Activated CD8-positive, alpha-beta memory T cell treated with anti-CD3 and anti-CD28 coated beads, Interleukin-2, amount 50 U/mL, for 4 hours (primary cell): ENCODE measurements around the gene TSHZ1.

ENCODE experiments used
- DNase-seq: peaks from one replicate; pipeline ENCODE4 v3.0.0-alpha.2; 2020

The TSHZ1 gene

GRCh38 chr18:75208155-75208835 is 2.3 kb upstream of the TSHZ1 start:
- peak; percentile 50 for DNase-seq

- no peak for DNase-seq
These were observed 1.8 kb upstream of the TSHZ1 start for GRCh38 chr18:75208836-75209128.

GRCh38 chr18:75209129-75209950 is 1.3 kb upstream of the TSHZ1 start, which contains the start of gene PTGR3:
PTGR3 (minus strand) TSS chr18:75209139; CDS start chr18:75209058, 81 bp downstream.
- peak; percentile 72 for DNase-seq

DNA sequence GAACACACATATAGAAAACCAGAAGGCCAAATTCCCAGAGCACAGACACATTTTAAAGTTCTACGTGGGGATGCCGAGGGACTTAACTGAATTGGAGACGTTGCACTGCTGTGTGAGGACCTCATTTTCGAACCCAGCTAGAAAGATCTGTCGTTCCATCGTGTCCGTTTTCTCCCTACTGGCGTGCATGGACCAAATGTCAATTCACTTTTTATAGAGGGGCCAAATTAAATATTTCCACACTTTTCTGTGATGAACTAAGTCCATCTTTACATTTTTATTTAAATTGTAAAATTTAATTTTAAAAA is 692 bp upstream of the TSHZ1 start:
- DNase-seq = no peak

GRCh38 chr18:75211002-75211621 is 515 bp downstream of the TSHZ1 start:
- DNase-seq = peak; percentile 39

DNA sequence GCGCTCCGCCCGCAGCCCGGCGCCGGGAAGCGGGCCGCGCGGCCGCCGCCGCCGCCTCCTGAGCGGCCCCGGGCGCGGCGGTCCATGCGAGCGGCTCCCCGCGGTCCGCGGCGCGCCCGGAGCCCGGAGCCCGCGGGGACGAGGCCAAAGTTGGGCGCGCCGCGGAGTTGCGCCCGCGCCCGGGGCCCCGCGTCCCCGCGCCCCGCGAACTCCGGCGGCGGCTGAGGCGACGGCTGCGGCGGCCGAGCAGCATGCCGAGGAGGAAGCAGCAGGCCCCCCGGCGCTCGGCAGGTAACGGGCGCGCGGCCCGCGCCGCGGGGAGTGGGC is 992 bp downstream of the TSHZ1 start:
- DNase-seq = peak; percentile 19

GRCh38 chr18:75211953-75212750 is 1.6 kb downstream of the TSHZ1 start:
- peak; percentile 22 for DNase-seq

DNA sequence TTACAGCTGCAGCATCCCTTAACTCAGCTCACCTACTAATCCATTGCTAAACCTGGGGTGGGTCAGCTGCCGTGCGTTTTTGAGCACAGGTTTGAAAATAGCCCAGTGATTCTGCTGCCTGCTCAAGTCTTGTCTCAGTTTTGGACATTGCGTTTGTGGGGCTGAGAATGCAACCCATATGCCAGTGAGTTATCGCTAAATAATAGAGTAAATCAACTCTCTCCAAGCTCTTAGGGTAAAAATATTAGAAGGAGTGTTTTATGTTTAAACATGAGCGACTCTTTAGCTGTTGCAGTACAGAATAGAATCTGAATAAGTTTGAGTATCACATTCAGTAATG is 2.1 kb downstream of the TSHZ1 start:
- DNase-seq = no peak

- no peak for DNase-seq
These were observed 3.2 kb downstream of the TSHZ1 start for GRCh38 chr18:75213611-75214331.

GRCh38 chr18:75214332-75214690 is 3.7 kb downstream of the TSHZ1 start:
- no peak for DNase-seq

DNA sequence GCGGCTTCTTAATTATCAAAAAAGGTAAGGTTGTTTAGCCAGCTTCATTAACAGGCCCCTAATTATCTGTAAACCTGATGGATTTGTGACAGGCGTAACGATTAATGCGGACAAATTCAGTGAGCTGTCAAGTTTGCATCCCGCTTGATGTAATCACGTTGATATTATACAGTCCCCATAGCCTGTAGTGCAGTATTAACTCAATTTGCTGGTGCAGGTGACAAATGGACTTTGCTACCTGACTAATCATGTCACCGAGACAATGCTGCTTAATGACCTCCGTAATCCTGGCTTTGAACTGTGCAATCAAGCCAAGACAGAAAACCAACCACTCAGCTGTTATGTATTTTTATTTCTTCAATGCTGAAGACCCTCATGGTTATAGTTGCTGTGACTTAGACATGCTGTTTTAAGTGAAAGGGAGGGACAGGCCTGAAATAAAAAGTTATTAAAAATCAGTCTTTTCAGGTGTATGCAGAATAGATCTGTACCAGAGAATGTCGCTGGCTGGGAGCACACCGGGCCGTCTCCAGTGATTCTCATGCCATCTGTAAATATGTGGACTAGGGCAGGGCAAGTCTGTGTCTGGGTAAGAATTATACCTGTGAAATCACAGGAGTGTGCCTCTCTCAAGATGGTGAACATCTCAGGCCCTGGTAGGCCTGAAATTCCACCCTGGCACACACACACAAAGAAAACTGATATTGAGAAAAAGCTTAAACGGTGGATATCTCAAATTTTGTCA is 4.3 kb downstream of the TSHZ1 start:
- no peak for DNase-seq

- no peak for DNase-seq
These were observed 5.1 kb downstream of the TSHZ1 start for GRCh38 chr18:75215663-75216062.

DNA sequence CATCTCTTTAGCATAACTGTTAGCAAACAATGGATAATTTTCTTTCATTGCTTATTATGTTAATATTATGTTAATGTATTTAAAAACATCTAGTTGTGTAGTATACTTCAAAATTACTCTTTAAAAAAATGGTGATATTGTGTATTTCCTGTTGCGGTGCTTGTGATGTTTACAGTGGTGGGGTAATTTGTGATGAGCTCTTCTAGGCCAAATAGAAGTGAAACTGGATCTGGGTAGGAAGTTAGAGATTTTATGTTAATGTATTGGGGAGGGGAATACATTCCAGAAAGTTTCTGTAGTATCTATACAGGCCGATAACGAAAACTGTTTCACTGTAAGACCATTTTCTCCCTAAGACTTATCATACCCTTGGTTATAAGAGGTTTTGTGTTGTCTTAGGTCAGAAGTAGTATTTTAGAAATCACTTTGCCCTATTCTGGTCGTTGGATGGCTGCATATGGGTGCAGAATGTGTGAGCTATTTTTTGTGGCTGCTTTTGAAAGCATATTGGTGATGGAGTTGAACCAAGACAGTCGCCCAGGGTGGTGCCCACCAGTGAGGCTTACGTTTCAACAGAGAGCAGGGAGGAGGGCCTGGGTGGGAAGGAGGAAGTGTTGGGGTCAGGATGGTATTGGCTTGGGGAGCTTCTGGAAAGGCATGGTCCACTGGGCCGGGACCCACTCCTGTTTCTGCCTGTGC is 5.8 kb downstream of the TSHZ1 start:
- no peak for DNase-seq

DNA sequence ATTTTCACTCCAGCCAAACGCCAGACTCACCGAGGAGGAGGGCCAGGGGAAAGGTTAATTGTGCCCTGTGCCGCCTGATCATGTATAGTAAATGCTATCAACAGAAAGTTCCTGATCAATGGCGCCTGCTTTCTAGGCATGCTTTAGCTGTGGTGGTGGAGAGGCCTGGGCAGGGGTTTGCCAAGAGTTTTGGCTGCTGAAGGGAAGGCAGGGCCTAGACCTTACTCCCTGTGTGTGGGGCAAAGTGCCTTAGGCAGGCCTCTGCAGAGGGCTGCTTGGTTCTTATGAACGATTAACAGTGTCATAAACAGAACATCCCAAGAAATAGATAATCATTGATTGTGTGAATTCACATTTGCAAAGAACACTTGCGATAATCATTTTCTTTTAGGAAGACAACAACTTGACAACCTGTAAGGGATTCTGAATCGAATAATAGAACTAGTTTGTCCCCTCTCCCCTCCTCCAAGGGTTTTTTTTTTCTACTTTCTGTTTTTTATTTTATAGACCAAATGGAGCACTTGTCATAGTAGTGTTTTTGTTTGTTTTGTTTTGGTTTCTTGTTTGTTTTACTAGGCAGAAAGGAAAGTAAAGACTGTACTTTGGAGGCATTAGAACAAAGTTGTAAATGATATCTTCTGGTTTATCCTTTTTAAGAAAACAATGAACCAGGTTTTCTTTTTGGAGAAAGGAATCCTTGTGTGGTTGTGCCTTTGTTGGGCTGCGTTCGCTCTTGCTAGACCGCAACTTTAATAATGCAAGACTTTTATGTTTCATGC is 6.5 kb downstream of the TSHZ1 start:
- no peak for DNase-seq

DNA sequence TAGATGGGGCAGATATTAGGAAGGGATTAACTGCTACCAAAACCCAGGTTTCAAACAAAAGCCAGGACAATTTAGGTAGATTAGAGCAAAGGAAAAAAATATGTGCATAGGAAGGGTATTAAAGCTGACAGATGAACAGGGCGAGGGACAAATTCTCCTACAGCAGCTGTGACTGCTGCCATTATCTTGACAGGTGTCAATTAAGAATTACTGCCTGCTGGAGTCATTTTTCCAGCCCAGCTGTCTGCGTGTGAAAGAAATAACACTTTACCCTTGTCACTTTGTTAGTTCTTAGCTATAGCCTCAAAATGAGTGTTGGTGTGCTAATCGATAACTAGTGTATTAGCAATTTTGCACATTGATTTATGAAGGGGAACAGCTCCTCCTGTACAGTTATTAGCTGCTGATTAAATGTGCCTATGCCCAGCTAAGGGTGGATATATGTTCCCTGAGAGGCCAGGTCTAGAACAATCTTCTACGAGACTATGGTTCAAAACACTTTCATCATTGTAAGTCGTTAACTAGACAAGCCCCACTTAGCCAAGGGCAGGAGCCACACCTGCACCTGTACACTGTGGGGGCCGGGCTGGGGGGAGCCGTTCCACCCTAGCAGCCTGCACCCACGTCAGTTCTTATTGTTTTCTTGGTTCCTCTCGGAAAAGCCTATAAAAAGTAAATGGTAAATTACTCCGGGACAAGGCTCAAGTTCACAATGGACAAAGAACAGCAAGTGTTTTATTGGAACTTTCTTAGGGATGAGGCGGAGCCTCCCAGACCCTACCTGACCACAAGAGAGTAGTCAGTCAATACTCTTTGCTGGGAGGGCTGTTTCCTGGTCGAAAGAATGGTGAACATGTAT is 7.7 kb downstream of the TSHZ1 start:
- no peak for DNase-seq

- no peak for DNase-seq
These were observed 9.3 kb downstream of the TSHZ1 start for GRCh38 chr18:75219745-75220375.

DNA sequence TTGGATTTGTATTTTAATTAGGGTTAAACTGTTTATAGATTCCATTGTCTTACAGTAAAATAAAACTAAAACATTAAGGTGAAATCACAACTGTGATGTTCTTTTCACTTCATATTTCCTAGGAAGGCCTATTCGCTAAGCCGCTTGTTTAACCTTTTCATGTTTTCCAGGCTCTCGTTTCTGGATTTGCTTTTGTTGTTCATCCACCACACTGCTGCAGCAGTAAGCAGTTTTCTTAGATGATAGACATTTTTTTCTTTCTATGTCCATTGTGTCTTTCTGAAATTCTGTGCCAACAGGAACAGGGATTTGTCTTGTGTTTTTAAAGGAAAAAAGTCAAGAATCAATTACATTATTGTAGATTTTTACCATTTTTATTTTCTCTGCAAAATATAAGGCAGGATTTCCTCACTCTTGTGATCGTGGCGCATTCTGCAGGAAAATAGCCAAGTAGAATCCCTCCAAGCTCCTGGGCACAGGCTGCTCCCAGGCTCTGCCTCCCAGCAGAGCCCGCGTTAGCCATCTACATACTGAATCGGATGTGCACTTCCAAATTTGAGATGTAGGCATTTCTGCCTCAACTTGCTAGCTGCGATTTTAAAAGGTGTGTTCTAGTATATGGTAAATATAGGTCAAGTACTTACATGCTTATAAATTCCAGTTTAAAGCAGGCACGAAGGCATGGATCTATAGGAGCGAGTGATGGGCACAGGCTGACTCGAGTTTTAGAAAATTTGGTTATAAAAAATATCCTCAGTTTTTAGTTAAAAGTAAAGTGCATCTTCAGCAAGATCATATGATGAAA is 10.2 kb downstream of the TSHZ1 start:
- no peak for DNase-seq

GRCh38 chr18:75221397-75221796 is 10.8 kb downstream of the TSHZ1 start:
- DNase-seq = no peak

GRCh38 chr18:75221897-75222296 is 11.3 kb downstream of the TSHZ1 start:
- no peak for DNase-seq
